ENCODE data around the gene PIWIL4.

Gene PIWIL4

GRCh38 chr11:94666792-94667721 is 99.9 kb downstream of the PIWIL4 start:
- no peak for DNase-seq

- no peak for DNase-seq
Observed at GRCh38 chr11:94668212-94668793, 101.1 kb downstream of the PIWIL4 start.

- DNase-seq, result no peak
Observed at GRCh38 chr11:94669023-94669422, 101.9 kb downstream of the PIWIL4 start.

Measured in activated T-cell treated with anti-CD3 and anti-CD28 coated beads, Interleukin-2, amount 50 U/mL, for 1 hour (primary cell).